Activated naive CD8-positive, alpha-beta T cell treated with anti-CD3 and anti-CD28 coated beads for 36 hours (primary cell): Measurements from ENCODE around the gene TGFBR3L. TPM values are rescaled to one million over a fixed set of nuclear protein-coding genes. Genes with fewer than 3 reads are reported as not detected.
"Not testable (repeated sequence)": the region's sequence is repeated elsewhere in the genome, so short reads cannot be mapped to it uniquely, and the experiment has no call there.

Experiments
- DNase-seq: peaks from one replicate; pipeline ENCODE4 v3.0.0; 2021
- H3K27ac Mint-ChIP-seq: one replicate; pipeline ENCODE4 v1.8.0; 2022; ENCODE audit warnings: mild to moderate bottlenecking, moderate library complexity, mixed read lengths
- H3K27me3 Mint-ChIP-seq: one replicate; pipeline ENCODE4 v1.8.0; 2022; ENCODE audit warnings: mild to moderate bottlenecking, mixed read lengths
- H3K36me3 Mint-ChIP-seq: one replicate; pipeline ENCODE4 v1.8.0; 2021; ENCODE audit warnings: mild to moderate bottlenecking, mixed read lengths
- H3K4me1 Mint-ChIP-seq: one replicate; pipeline ENCODE4 v1.8.0; 2021; ENCODE audit warnings: mixed read lengths
- H3K4me3 Mint-ChIP-seq: one replicate; pipeline ENCODE4 v1.8.0; 2022; ENCODE audit warnings: mild to moderate bottlenecking, moderate library complexity, mixed read lengths
- H3K9me3 Mint-ChIP-seq: one replicate; pipeline ENCODE4 v1.8.0; 2022; ENCODE audit warnings: mixed read lengths
- total RNA-seq, 2 experiments: library from RNA; stranded (reverse); gene quantifications; one replicate each; pipeline ENCODE4 v1.2.3, GENCODE V29; 2021

TGFBR3L gene
- total RNA-seq, 2 experiments from 2014 or later: 2.1 to 3.2 TPM

DNA sequence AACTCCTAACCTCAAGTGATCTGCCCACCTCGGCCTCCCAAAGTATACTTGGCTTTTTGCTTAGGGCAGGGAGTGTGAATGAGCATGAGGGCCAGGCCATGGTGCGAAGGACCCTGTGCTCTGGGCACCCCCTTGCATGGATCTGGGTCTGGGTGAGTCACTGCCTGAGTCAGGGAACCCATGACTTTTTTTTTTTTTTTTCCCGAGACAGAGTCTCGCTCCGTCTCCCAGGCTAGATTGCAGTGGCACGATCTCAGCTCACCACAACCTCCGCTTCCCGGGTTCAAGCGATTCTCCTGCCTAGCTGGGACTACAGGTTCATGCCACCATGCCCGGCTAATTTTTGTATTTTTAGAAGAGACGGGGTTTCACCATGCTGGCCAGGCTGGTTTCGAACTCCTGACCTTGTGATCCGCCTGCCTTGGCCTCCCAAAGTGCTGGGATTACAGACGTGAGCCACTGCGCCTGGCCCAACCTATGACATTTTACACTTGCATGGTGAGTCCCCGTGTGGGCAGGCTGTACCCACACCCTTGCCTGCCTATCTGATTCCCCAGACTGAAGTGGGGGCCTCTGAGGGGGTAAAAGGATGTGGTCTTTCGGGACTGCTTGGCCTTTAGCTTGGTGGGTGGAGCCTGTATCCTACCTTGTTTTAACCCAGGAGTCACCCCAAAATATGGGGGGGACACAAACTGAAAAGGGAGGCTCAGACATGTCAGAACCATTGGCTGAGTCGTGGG lies 21.1 kb upstream of the TGFBR3L start:
- H3K9me3 Mint-ChIP-seq, DNase-seq: not testable (repeated sequence)

DNA sequence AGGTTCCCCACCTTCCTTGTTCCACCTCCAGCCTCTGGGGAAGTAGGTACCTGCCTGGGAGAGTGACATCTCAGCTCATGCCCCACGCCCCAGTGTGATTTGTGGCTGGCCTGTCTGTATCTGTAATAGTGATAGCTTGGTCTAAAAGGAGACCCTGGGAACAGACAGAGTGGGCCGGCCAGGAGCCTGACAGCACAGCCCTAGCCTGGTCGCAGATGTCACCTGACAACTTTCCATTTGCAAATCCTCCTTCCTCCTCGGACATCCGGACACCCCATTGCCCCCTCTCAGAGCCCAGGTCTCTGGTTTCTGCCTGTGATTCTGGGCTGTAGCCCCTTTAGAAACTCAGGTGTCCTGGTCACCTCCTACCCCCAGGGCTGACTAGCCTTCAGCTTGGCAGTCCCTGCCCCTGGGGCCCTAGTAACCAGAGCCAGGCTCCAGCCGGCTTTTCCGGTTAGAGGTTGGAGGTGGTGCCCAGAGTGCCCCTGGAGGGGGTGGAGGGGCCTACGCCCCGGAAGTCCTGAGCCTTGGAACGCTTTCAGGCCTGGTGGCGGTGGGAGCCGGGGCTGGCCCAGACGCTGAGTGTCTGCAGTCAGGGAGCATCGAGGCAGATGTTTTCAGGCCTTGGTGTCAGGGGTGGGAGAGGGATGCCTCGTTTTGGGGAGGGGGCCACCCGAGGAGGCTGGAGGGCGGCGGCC lies 19.9 kb upstream of the TGFBR3L start:
- H3K36me3 Mint-ChIP-seq: no peaks in the 10 kb centered on the region
- H3K4me3 Mint-ChIP-seq: no peak overlapping the region
- H3K4me1 Mint-ChIP-seq: peaks cover 2% of the 10 kb centered on the region
- H3K9me3 Mint-ChIP-seq: no peaks in the 10 kb centered on the region
- H3K27ac Mint-ChIP-seq: no peak overlapping the region
- H3K27me3 Mint-ChIP-seq: peaks cover 43% of the 10 kb centered on the region
- DNase-seq: no peak

More for the DNA sequence above, 21.1 kb upstream of the TGFBR3L start:
- H3K4me1 Mint-ChIP-seq, H3K27ac Mint-ChIP-seq, H3K4me3 Mint-ChIP-seq, H3K36me3 Mint-ChIP-seq: not testable (repeated sequence)
- peaks cover 53% of the 10 kb centered on the region for H3K27me3 Mint-ChIP-seq

DNA sequence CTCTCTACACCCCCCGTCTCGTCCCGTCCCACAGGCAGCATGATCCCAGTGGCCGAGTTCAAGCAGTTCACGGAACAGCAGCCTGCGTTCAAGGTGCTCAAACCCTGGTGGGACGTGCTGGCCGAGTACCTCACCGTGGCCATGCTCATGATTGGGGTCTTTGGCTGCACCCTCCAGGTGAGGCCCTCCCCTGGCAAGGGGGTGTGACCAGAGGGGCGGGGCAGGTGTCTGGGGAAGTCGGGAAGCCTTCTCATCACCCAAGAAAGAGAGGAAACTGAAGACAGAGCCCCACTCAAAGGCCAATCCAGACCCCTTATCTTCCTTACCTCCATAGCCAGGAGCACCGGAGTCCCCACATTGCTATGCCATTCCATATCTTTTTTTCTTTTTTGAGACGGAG lies 19.1 kb upstream of the TGFBR3L start:
- Mint-ChIP-seq H3K4me1 (peaks cover 2% of the 10 kb centered on the region), H3K4me3 (no peak overlapping the region), H3K27me3 (peaks cover 37% of the 10 kb centered on the region), H3K9me3 (no peaks in the 10 kb centered on the region), H3K27ac (no peak overlapping the region), H3K36me3 (no peaks in the 10 kb centered on the region)
- DNase-seq: no peak

DNA sequence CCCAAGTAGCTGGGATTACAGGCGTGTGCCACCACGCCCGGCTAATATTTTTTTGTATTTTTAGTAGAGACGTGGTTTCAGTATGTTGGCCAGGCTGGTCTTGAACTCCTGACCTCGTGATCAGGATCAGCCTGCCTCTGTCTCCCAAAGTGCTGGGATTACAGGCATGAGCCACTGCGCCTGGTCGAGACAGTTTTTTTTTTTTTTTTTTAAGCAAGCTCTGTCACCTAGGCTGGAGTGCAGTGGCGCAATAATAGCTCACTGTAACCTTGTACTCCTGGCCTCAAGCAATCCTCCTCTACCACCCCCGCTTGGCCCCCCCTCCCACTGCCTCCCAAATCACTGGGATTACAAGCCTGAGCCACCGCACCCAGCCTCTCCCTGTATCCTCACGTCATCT lies 17.3 kb upstream of the TGFBR3L start:
- Mint-ChIP-seq H3K4me3 (no peak overlapping the region), H3K9me3 (no peaks in the 10 kb centered on the region), H3K4me1 (peaks cover 2% of the 10 kb centered on the region), H3K27ac (no peak overlapping the region), H3K27me3 (peaks cover 24% of the 10 kb centered on the region), H3K36me3 (no peaks in the 10 kb centered on the region)
- no peak for DNase-seq

DNA sequence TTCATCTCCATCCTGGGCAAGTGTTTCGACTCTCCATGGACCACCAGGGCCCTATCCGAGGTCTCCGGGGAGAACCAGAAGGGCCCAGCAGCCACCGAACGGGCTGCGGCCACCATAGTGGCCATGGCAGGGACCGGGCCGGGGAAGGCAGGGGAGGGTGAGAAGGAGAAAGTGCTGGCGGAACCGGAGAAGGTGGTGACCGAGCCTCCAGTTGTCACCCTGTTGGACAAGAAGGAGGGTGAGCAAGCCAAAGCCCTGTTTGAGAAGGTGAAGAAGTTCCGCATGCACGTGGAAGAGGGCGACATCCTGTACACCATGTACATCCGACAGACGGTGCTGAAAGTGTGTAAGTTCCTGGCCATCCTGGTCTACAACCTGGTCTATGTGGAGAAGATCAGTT lies 15.7 kb upstream of the TGFBR3L start:
- Mint-ChIP-seq H3K4me3 (no peak overlapping the region), H3K27ac (no peak overlapping the region), H3K36me3 (peaks cover 2% of the 10 kb centered on the region), H3K9me3 (no peaks in the 10 kb centered on the region), H3K27me3 (peaks cover 15% of the 10 kb centered on the region), H3K4me1 (peaks cover 7% of the 10 kb centered on the region)
- DNase-seq: no peak

DNA sequence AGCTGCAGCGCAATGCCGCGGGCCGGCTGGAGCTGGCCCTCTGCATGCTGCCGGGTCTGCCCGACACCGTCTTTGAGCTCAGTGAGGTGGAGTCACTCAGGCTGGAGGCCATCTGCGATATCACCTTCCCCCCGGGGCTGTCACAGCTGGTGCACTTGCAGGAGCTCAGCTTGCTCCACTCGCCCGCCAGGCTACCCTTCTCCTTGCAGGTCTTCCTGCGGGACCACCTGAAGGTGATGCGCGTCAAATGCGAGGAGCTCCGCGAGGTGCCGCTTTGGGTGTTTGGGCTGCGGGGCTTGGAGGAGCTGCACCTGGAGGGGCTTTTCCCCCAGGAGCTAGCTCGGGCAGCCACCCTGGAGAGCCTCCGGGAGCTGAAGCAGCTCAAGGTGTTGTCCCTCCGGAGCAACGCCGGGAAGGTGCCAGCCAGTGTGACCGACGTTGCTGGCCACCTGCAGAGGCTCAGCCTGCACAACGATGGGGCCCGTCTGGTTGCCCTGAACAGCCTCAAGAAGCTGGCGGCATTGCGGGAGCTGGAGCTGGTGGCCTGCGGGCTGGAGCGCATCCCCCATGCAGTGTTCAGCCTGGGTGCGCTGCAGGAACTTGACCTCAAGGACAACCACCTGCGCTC lies 14.8 kb upstream of the TGFBR3L start:
- Mint-ChIP-seq H3K36me3 (peaks cover 7% of the 10 kb centered on the region), H3K4me3 (no peak overlapping the region), H3K4me1 (peaks cover 12% of the 10 kb centered on the region), H3K9me3 (no peaks in the 10 kb centered on the region), H3K27ac (no peak overlapping the region), H3K27me3 (peaks cover 6% of the 10 kb centered on the region)
- no peak for DNase-seq

DNA sequence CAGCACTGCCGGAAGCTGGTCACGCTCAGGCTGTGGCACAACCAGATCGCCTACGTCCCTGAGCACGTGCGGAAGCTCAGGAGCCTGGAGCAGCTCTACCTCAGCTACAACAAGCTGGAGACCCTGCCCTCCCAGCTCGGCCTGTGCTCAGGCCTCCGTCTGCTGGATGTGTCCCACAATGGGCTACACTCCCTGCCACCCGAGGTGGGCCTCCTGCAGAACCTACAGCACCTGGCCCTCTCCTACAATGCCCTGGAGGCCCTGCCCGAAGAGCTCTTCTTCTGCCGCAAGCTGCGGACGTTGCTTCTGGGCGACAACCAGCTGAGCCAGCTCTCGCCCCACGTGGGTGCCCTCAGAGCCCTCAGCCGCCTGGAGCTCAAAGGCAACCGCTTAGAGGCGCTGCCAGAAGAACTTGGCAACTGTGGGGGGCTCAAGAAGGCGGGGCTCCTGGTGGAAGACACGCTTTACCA lies 14.2 kb upstream of the TGFBR3L start:
- H3K27me3 Mint-ChIP-seq: peaks cover 6% of the 10 kb centered on the region
- peaks cover 16% of the 10 kb centered on the region for H3K4me1 Mint-ChIP-seq
- H3K4me3 Mint-ChIP-seq: no peak overlapping the region
- no peak overlapping the region for H3K27ac Mint-ChIP-seq
- no peaks in the 10 kb centered on the region for H3K9me3 Mint-ChIP-seq
- peaks cover 10% of the 10 kb centered on the region for H3K36me3 Mint-ChIP-seq
- DNase-seq: no peak

DNA sequence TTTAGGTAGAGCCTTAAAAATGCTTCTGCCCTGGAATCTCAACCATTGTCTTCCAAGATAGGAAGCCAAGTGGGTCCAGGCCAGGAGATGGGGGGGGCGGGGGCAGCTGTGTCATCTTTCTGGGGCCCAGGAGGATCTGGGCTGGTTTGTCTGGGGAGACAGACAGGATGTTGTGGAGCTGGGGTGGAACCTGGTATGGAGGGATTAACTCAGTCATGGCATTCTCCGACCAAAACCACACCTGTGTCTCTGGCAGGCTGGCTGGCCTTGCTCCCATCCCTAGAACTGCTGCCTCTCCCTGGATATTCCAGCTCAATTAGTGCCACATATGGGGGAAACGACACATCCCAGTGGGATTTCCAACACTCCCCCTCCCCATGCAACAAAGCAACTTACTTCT lies 13.7 kb upstream of the TGFBR3L start:
- no peak for DNase-seq
- no peak overlapping the region for H3K4me3 Mint-ChIP-seq
- peaks cover 15% of the 10 kb centered on the region for H3K36me3 Mint-ChIP-seq
- peaks cover 6% of the 10 kb centered on the region for H3K27me3 Mint-ChIP-seq
- H3K9me3 Mint-ChIP-seq: no peaks in the 10 kb centered on the region
- H3K27ac Mint-ChIP-seq: no peak overlapping the region
- H3K4me1 Mint-ChIP-seq: peaks cover 21% of the 10 kb centered on the region

DNA sequence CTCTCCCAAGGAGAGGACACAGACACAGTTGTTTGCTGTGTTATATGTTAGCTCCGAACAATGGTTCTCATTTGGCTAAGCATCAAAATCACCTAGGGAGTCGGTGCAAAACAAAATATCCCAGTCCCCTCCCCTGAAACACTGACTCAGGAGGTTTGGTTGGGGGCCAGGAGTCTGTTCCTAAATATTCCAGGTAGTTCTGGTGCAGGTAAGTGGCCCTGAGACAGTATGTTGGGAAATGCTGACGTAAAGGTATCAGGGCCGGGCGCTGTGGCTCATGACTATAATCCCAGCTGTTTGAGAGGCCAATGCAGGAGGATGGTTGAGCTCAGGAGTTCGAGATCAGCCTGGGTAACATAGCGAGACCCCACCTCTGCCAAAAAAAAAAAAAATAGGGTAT lies 13.3 kb upstream of the TGFBR3L start:
- Mint-ChIP-seq H3K4me1 (peaks cover 24% of the 10 kb centered on the region), H3K27ac (no peak overlapping the region), H3K27me3 (peaks cover 6% of the 10 kb centered on the region), H3K9me3 (no peaks in the 10 kb centered on the region), H3K4me3 (no peak overlapping the region), H3K36me3 (peaks cover 19% of the 10 kb centered on the region)
- DNase-seq: no peak

DNA sequence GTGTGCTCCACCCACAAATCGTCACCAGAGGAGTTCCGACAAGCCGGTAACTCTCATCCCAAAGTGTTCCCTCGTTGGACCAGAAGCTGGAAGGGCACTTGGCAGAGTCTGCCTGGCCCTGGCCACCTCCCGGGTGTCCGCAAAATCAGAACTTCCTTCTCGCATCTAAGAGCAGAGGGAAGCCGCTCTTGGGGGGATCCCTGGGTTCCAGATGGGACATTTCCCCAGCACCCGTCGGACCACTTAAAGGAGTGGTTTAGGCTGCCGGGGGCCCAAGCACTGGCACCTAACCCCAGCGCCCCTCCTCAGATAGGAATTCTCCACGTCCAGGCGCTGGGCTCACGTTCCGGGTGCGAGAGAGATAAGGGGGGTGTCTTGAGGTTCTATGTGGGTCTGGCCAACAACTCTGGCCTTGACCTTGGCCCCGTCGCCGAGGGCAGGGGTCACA lies 11.8 kb upstream of the TGFBR3L start:
- peaks cover 28% of the 10 kb centered on the region for H3K4me1 Mint-ChIP-seq
- no peaks in the 10 kb centered on the region for H3K9me3 Mint-ChIP-seq
- H3K36me3 Mint-ChIP-seq: peaks cover 20% of the 10 kb centered on the region
- H3K27me3 Mint-ChIP-seq: peaks cover 6% of the 10 kb centered on the region
- DNase-seq: no peak
- peak overlapping the region; percentile 92 for H3K27ac Mint-ChIP-seq
- peak overlapping the region; percentile 90 for H3K4me3 Mint-ChIP-seq

DNA sequence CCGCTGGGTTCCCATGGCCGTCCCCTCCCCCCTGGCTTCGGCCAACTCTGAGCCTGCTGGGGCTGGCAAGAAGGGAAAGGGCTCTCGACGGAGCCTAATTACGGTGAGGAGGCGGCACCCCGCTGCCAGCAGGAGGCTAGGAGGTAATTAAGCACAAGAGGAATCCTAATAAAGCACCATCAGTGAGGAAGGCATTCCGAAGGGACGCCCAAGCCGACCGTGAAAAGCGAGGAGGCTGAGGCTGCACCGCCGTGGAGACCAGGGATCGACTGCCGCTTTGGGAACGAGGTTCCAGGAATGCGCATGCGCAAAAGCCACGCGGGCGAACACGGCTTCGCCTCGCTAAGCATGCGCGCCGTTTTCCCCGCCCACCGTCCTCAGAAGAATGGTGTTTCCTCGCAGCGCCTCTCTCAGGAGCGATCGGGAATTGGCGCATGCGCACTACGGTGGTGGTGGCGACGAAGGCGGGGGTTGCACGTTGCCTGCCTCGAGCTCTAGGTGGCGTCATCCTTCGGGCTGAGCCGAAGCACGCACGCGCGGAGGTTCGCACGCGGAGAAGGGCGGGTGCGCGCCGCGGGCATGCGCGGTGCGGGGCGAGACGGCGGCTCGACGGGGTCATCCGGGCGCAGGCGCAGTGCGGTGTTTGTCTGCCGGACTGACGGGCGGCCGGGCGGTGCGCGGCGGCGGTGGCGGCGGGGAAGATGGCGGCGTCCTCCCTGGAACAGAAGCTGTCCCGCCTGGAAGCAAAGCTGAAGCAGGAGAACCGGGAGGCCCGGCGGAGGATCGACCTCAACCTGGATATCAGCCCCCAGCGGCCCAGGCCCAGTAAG lies 11.2 kb upstream of the TGFBR3L start, which contains the start of gene MAP2K7:
Gene MAP2K7, plus strand, starts transcription at position 634 of the 830 bp plus-strand sequence. Its CDS starts 68 bp downstream, at position 702.
- Mint-ChIP-seq H3K4me1 (peaks cover 31% of the 10 kb centered on the region), H3K27me3 (peaks cover 6% of the 10 kb centered on the region), H3K36me3 (peaks cover 20% of the 10 kb centered on the region), H3K27ac (peak within 1 kb of the TSS; percentile 92), H3K9me3 (no peaks in the 10 kb centered on the region), H3K4me3 (peak within 1 kb of the TSS; percentile 95)
- DNase-seq: peak; percentile 100

DNA sequence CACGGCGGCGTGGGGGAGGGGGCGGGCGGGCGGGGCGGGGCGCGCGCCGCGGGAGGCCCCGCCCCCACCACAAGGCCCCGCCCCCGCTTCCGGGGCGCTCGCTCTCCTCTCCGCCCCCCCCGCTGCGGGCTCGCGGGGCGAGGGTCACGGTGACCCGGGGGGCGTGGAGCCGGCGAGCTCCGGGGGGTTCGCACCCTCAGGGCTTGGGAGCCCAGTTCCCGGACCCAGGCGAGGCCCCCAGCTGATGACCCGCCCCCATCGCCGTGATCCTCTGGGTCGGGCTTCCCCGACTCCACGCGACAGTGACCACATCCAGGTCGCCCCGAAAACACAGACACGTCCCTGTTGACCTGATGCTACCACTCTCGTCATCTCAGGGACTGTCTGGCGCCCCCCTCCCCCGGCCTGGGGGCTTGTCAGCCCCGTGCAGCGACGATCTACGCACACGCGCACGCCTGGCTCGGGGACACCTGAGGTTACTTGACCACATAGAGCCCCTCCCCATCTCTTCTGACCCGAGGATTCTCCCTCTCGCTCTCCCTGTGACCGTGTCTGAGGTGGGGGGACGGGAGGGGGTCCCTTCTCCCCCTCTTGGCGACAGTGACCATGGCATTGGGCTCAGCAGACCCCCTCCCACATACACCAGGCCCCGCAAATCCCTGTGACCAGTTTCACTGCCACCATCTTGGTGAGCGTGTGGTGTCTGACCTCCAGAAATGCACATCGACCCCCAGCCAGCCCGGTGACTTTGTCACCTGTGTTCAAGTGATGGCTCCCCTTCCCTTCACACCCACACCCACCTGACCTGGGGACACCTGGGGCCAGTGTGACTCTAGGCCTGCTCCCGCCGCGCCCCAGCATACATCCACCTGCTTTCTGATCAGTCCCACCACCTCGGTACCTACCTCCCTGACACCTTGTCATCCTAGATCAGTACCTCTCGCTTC lies 10.3 kb upstream of the TGFBR3L start:
- Mint-ChIP-seq H3K27ac (peak overlapping the region; percentile 91), H3K9me3 (no peaks in the 10 kb centered on the region), H3K4me3 (peak overlapping the region; percentile 95), H3K4me1 (peaks cover 31% of the 10 kb centered on the region), H3K36me3 (peaks cover 20% of the 10 kb centered on the region), H3K27me3 (peaks cover 6% of the 10 kb centered on the region)
- peak; percentile 70 for DNase-seq

DNA sequence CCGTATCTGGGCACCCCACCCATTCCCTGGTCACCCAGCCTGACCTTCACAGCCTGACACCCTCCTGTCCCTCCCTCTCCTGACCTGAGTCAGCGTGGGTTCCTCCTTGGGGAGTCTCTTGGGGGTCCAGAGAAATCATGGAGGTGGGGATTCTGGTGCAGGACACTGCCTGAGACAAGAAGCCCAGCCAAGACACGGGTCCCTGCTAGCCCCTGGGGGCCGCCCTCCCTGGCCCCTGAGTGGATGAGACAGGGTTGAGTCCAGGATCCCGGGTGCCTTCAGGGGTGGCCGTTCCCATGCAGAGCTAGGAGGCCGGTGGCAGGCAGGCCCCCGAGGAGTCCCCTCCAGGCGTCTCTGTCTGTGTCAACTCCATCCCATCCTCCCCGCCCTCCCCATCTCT lies 9.4 kb upstream of the TGFBR3L start:
- H3K4me1 Mint-ChIP-seq: peaks cover 31% of the 10 kb centered on the region
- peaks cover 20% of the 10 kb centered on the region for H3K36me3 Mint-ChIP-seq
- DNase-seq: no peak
- peak overlapping the region; percentile 91 for H3K27ac Mint-ChIP-seq
- H3K9me3 Mint-ChIP-seq: no peaks in the 10 kb centered on the region
- H3K27me3 Mint-ChIP-seq: peaks cover 6% of the 10 kb centered on the region
- H3K4me3 Mint-ChIP-seq: peak overlapping the region; percentile 95

DNA sequence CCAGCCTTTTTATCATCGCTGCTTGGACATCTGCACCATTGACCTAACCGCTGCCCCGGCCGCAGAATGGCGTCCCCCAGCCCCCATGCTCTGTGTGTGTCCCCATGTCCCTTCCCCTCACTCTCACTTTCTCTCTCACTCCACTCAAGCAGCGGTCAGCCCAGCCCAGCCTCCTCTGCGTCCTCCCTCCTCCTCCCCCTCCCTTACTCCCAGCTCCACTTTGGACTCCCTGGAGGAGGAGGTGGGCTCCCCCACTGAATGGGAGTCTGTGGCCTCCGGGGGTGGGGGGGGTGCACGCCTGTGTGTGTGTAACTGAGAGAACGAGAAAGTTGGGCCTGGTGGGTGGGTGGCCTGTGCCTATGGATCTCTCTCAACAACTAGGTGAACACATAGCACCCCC lies 8.8 kb upstream of the TGFBR3L start:
- Mint-ChIP-seq H3K27ac (peak overlapping the region; percentile 68), H3K36me3 (peaks cover 23% of the 10 kb centered on the region), H3K4me3 (peak overlapping the region; percentile 64), H3K27me3 (peaks cover 6% of the 10 kb centered on the region), H3K4me1 (peaks cover 31% of the 10 kb centered on the region), H3K9me3 (no peaks in the 10 kb centered on the region)
- DNase-seq: no peak
